ENCODE measurements around the gene ARMC3. TPM values are rescaled to one million over a fixed set of nuclear protein-coding genes. Genes with fewer than 3 reads are reported as not detected.

Gene ARMC3
- total and polyA plus RNA-seq, 12 donors = 0.17 TPM; not detected in 11

- no peaks in the 10 kb centered on the region for H3K27me3 ChIP-seq
- no peak for DNase-seq
- no peak overlapping the region for H3K4me3 ChIP-seq
- no peaks in the 10 kb centered on the region for H3K9me3 ChIP-seq (replicated peaks in 1 of 3)
- 78 to 83% (median 79%) methylated on average over 4 of the region's 4 CpGs for WGBS, 4 donors
- no peak for TF ChIP-seq CTCF (IDR thresholded peaks at IDR 0.05)
- no peak for TF ChIP-seq POLR2A (IDR thresholded peaks at IDR 0.05)
- no peak overlapping the region for H3K27ac ChIP-seq
- peaks cover 0 to 3% of the 10 kb centered on the region in 2 donors for H3K4me1 ChIP-seq (replicated peaks in 1 of 2)
- no peaks in the 10 kb centered on the region for H3K36me3 ChIP-seq (replicated peaks in 1 of 2)
- intact Hi-C loops (cut with DNase I) = loop anchor here in 1 of 2 donors (10.0 kb wide), 1 partner anchor 986 kb away; the partner anchor contains the start of gene DNAJC1
These were observed 62.6 kb downstream of the ARMC3 start for GRCh38 chr10:22990443-22990842.

- Histone ChIP-seq H3K4me1 (replicated peaks in 1 of 2) (peaks cover 0 to 3% of the 10 kb centered on the region in 2 donors), H3K27ac (no peak overlapping the region), H3K4me3 (no peak overlapping the region), H3K9me3 (replicated peaks in 1 of 3) (no peaks in the 10 kb centered on the region), H3K27me3 (peaks cover 10% of the 10 kb centered on the region), H3K36me3 (replicated peaks in 1 of 2) (no peaks in the 10 kb centered on the region)
- no peak for DNase-seq
- 54 to 62% (median 60%) methylated on average over 5 of the region's 5 CpGs for WGBS, 4 donors
- intact Hi-C loops (cut with DNase I) = loop anchor here in 1 of 2 donors (10.0 kb wide), 1 partner anchor 987 kb away; the partner anchor contains the start of gene DNAJC1
- no peak for TF ChIP-seq CTCF (IDR thresholded peaks at IDR 0.05)
- no peak for TF ChIP-seq POLR2A (IDR thresholded peaks at IDR 0.05)
These were observed 64.2 kb downstream of the ARMC3 start for GRCh38 chr10:22992075-22992474.

- no peak overlapping the region for H3K27ac ChIP-seq
- intact Hi-C loops (cut with DNase I) = loop anchor here in 1 of 2 donors (10.0 kb wide), 1 partner anchor 988 kb away; the partner anchor contains the start of gene DNAJC1
These were observed 64.8 kb downstream of the ARMC3 start for GRCh38 chr10:22992621-22993020.

GRCh38 chr10:22993314-22993713 lies 65.5 kb downstream of the ARMC3 start:
- WGBS, 4 donors = 73 to 82% (median 77%) methylated on average over 5 of the region's 5 CpGs
- no peak for DNase-seq
- no peaks in the 10 kb centered on the region for H3K9me3 ChIP-seq (replicated peaks in 1 of 3)
- peaks cover 0 to 3% of the 10 kb centered on the region in 2 donors for H3K4me1 ChIP-seq (replicated peaks in 1 of 2)
- no peak overlapping the region for H3K27ac ChIP-seq
- intact Hi-C loops (cut with DNase I) = loop anchor here in 1 of 2 donors (10.0 kb wide), 1 partner anchor 989 kb away; the partner anchor contains the start of gene DNAJC1
- TF ChIP-seq CTCF (IDR thresholded peaks at IDR 0.05) = no peak
- no peak for TF ChIP-seq POLR2A (IDR thresholded peaks at IDR 0.05)
- H3K27me3 ChIP-seq = peaks cover 10% of the 10 kb centered on the region
- H3K4me3 ChIP-seq = no peak overlapping the region
- H3K36me3 ChIP-seq (replicated peaks in 1 of 2) = no peaks in the 10 kb centered on the region

More at GRCh38 chr10:22992621-22993020, 64.8 kb downstream of the ARMC3 start:
- H3K4me3 ChIP-seq = no peak overlapping the region
- H3K4me1 ChIP-seq (replicated peaks in 1 of 2) = peaks cover 0 to 3% of the 10 kb centered on the region in 2 donors
- H3K27me3 ChIP-seq = peaks cover 10% of the 10 kb centered on the region
- no peak for DNase-seq
- H3K9me3 ChIP-seq (replicated peaks in 1 of 3) = no peaks in the 10 kb centered on the region
- 73 to 79% (median 78%) methylated on average over 8 of the region's 8 CpGs for WGBS, 4 donors
- H3K36me3 ChIP-seq (replicated peaks in 1 of 2) = no peaks in the 10 kb centered on the region
- TF ChIP-seq CTCF (IDR thresholded peaks at IDR 0.05) (no peak), POLR2A (IDR thresholded peaks at IDR 0.05) (no peak)

Measured in adrenal gland (tissue), 12 donors.